Measurements from ENCODE around the gene LTBP4. TPM values are rescaled to one million over a fixed set of nuclear protein-coding genes. Genes with fewer than 3 reads are reported as not detected.
A peak's percentile ranks its signal among the peaks of the same experiment; 100 is the strongest.

LTBP4 gene
- total and polyA plus RNA-seq, 2 donors (not counting 3 experiments of a cell fraction or from before 2014, with no cell fraction given): 25.9 to 38.0 TPM

DNA sequence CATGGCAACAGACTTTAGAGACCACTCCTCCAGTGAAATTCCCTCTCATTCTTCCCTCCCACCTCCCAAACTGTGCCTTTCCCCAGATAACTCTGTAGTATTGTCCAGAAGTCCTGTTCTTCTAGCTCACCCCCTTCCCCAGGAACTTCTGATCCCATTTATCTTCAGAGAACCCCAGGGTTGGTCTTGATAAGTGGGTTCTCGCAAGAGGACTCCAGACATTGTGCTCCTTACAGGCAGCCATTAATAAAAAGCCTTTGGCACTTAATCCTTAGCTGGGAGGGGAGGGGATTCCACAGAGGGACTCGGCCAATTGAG, 1.9 kb downstream of the LTBP4 start:
- H3K9ac ChIP-seq (replicated peaks; ENCODE audit: extremely low read depth, insufficient read depth, low read length): no peak overlapping the region
- no peaks in the 10 kb centered on the region for H4K20me1 ChIP-seq (replicated peaks; ENCODE audit: control insufficient read depth, extremely low read depth, insufficient read depth, low read length)
- TF ChIP-seq EZH2 (IDR thresholded peaks at IDR 0.05; ENCODE audit: borderline replicate concordance, low read depth, low read length, severe bottlenecking) (no peak), GATA2 (IDR thresholded peaks at IDR 0.05; ENCODE audit: insufficient read depth, insufficient read length, low read depth, low read length) (no peak)
- TF ChIP-seq, protein P1, sequence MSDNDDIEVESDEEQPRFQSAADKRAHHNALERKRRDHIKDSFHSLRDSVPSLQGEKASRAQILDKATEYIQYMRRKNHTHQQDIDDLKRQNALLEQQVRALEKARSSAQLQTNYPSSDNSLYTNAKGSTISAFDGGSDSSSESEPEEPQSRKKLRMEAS (IDR thresholded peaks at IDR 0.05; ENCODE audit: insufficient read depth, insufficient read length): no peak
- no peak overlapping the region for H3K4me3 ChIP-seq (replicated peaks in 1 of 3; ENCODE audit: insufficient read depth in 1 of 3, low read depth in 1 of 3, low read length in 3 of 3)
- H3K9me3 ChIP-seq (replicated peaks; ENCODE audit: control insufficient read depth, insufficient read depth, low read length): no peaks in the 10 kb centered on the region
- H3K4me1 ChIP-seq (ENCODE audit: control insufficient read depth, extremely low read depth, insufficient read depth, low read length): peaks cover 49% of the 10 kb centered on the region
- H3K79me2 ChIP-seq (ENCODE audit: control insufficient read depth, insufficient read depth, low read length): no peaks in the 10 kb centered on the region
- intact Hi-C loops (cut with micrococcal nuclease): no loop called here
- dilution Hi-C loops (cut with MboI; ENCODE audit: extremely low pct_ligation_motif_present, low sequenced_read_pairs): no loop called here
- no TSS peak for BruUV-seq (replicated peaks)
- no peak for FAIRE-seq
- no peak overlapping the region for H3K27ac ChIP-seq (ENCODE audit: insufficient read depth, low read depth, low read length)
- no peaks in the 10 kb centered on the region for H3K9me1 ChIP-seq (replicated peaks; ENCODE audit: control insufficient read depth, extremely low read depth, insufficient read depth, low read length)
- H3K36me3 ChIP-seq (ENCODE audit: control insufficient read depth in 2 of 2, extremely low read depth in 1 of 2, insufficient read depth in 2 of 2, low read length in 2 of 2): no peaks in the 10 kb centered on the region
- ChIA-PET CTCF (interaction anchor here (0.6 to 11.0 kb wide), 23 partner anchors 9 to 302 kb away, joined by 3 to 126 read pairs (median 6); partner anchors contain the start of gene BLVRB), POLR2A (interaction anchor here (1.0 to 1.4 kb wide), 4 partner anchors 12 to 255 kb away, joined by 3 to 5 read pairs (median 4); partner anchors contain the start of genes C19orf47, PLD3 and RAB4B)
- H2AFZ ChIP-seq (ENCODE audit: low read depth, low read length): no peak overlapping the region
- no peak for DNase-seq (ENCODE audit: low read depth, low spot score)
- peak overlapping the region; percentile 15 for H3K4me2 ChIP-seq (ENCODE audit: insufficient read depth, low read length)
- H3K27me3 ChIP-seq (ENCODE audit: control insufficient read depth in 2 of 2, insufficient read depth in 2 of 2, low read length in 2 of 2): peaks cover 4 to 6% of the 10 kb centered on the region in 2 experiments

DNA sequence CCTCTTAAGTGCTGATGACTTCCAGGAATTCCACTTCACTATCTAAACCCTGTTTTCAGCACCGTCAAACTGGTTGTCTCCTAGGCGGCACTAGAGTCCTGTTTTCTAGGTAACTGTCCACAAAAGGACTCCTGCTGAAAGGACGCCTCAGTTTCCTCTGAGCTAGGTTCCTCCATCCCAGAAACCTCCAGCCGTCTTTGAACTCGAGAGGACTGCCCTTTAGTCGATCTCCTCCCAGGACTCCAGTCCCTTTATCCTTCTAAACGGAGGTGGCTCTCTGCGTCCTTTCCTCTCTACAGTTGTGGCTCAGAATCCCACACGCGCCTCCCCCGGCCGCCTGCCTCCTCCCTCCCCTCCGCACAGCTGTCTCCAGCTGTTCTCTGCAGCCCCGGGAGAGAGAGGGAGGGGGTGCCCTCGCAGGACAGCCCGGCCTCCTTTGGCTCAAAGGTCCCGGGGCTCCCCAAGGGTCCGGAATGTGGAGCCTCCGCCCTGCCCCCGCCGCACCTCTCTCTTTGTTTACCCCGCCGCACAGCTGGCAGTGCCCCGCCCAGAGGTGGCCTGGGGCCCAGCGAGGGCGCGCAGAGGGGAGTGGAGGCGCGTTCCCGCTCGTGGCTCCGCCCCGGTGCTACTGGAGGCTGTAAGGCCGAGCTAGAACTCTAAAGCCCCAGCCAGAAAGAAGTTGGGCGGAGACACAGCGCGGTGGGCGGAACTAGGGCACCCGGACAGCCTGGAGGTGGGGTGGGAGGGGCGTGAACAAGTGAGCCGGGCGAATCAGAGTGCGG, 2.4 kb downstream of the LTBP4 start:
- TF ChIP-seq MYC (IDR thresholded peaks at IDR 0.05; ENCODE audit: low read depth, low read length) (no peak), EZH2 (IDR thresholded peaks at IDR 0.05; ENCODE audit: borderline replicate concordance, low read depth, low read length, severe bottlenecking) (no peak), POLR2AphosphoS5 (IDR thresholded peaks at IDR 0.05; ENCODE audit: insufficient read depth, low read depth, low read length) (peak; percentile 21)
- DNase-seq (ENCODE audit: low read depth, low spot score): peak; percentile 96
- Histone ChIP-seq H3K27me3 (ENCODE audit: control insufficient read depth in 2 of 2, insufficient read depth in 2 of 2, low read length in 2 of 2) (peaks cover 4 to 6% of the 10 kb centered on the region in 2 experiments), H3K79me2 (ENCODE audit: control insufficient read depth, insufficient read depth, low read length) (no peaks in the 10 kb centered on the region), H3K4me1 (ENCODE audit: control insufficient read depth, extremely low read depth, insufficient read depth, low read length) (peaks cover 45% of the 10 kb centered on the region), H3K4me2 (ENCODE audit: insufficient read depth, low read length) (peak overlapping the region; percentile 15), H2AFZ (ENCODE audit: low read depth, low read length) (peak overlapping the region; percentile 73), H3K36me3 (ENCODE audit: control insufficient read depth in 2 of 2, extremely low read depth in 1 of 2, insufficient read depth in 2 of 2, low read length in 2 of 2) (no peaks in the 10 kb centered on the region), H3K9me1 (replicated peaks; ENCODE audit: control insufficient read depth, extremely low read depth, insufficient read depth, low read length) (no peaks in the 10 kb centered on the region), H4K20me1 (replicated peaks; ENCODE audit: control insufficient read depth, extremely low read depth, insufficient read depth, low read length) (no peaks in the 10 kb centered on the region), H3K27ac (ENCODE audit: insufficient read depth, low read depth, low read length) (no peak overlapping the region), H3K9ac (replicated peaks; ENCODE audit: extremely low read depth, insufficient read depth, low read length) (peak overlapping the region; percentile 14), H3K4me3 (replicated peaks in 1 of 3; ENCODE audit: insufficient read depth in 1 of 3, low read depth in 1 of 3, low read length in 3 of 3) (peak overlapping the region in 2 of 3 experiments; percentile 12 to 45), H3K9me3 (replicated peaks; ENCODE audit: control insufficient read depth, insufficient read depth, low read length) (no peaks in the 10 kb centered on the region)
- ChIA-PET POLR2A (interaction anchor here (0.8 to 1.4 kb wide), 5 partner anchors 11 to 178 kb away, joined by 3 to 5 read pairs (median 4); partner anchors contain the start of genes RAB4B and SERTAD1), CTCF (interaction anchor here (0.8 to 11.0 kb wide), 17 partner anchors 10 to 298 kb away, joined by 3 to 126 read pairs (median 6); partner anchors contain the start of gene BLVRB)
- dilution Hi-C loops (cut with MboI; ENCODE audit: extremely low pct_ligation_motif_present, low sequenced_read_pairs) (no loop called here), intact Hi-C loops (cut with micrococcal nuclease) (no loop called here)
- FAIRE-seq: peak; percentile 95
- no TSS peak for BruUV-seq (replicated peaks)

Measured in endothelial cell of umbilical vein (primary cell).